Transverse colon (tissue), 4 donors: ENCODE measurements around the gene SSPN. TPM values are rescaled to one million over a fixed set of nuclear protein-coding genes. Genes with fewer than 3 reads are reported as not detected.

Experiments
- DNase-seq: peaks from one replicate; pipeline ENCODE4 v3.0.0-alpha.2; 2019
- H3K27ac ChIP-seq, 4 donors: fragments of 200-600 bp; sonication (generic); 2 replicates each; pipeline ENCODE4 v1.5.1; 2016 to 2018; ENCODE audit warnings: inconsistent platforms in 4 of 4
- H3K27me3 ChIP-seq: fragments of 200-600 bp; sonication (generic); 2 replicates; pipeline ENCODE4 v1.5.1; 2017; ENCODE audit warnings: inconsistent platforms
- H3K36me3 ChIP-seq, 4 donors: fragments of 200-600 bp; sonication (generic); 2 replicates each; pipeline ENCODE4 v1.5.1; 2017 to 2019; ENCODE audit warnings: inconsistent platforms in 4 of 4
- H3K4me1 ChIP-seq, 4 donors: fragments of 200-600 bp; sonication (generic); 2 replicates each; pipeline ENCODE4 v1.5.1; 2017 to 2020; ENCODE audit warnings: inconsistent platforms in 4 of 4
- H3K4me3 ChIP-seq, 4 donors: fragments of 200-600 bp; sonication (generic); 1 replicate in 1 of 4; 2 replicates in 3 of 4; pipeline versions ENCODE4 v1.5.1 to v1.6.1; 2017 to 2019; ENCODE audit warnings: inconsistent platforms in 4 of 4
- H3K9me3 ChIP-seq, 2 donors: fragments of 200-600 bp; sonication (generic); 2 replicates each; pipeline ENCODE4 v1.5.1; 2017 to 2019; ENCODE audit warnings: inconsistent platforms in 2 of 2
- CTCF ChIP-seq, 5 experiments: fragments of 200-600 bp in 3 of 5; fragments of 450-650 bp in 2 of 5; sonication (generic) in 3 of 5; IDR thresholded peaks; 1 replicate in 2 of 5; 2 replicates in 3 of 5; pipeline ENCODE4 v1.5.1; 2016 to 2017; ENCODE audit warnings: antibody characterized with exemption in 5 of 5, inconsistent platforms in 3 of 5, mild to moderate bottlenecking in 2 of 5, moderate library complexity in 1 of 5
- EP300 ChIP-seq: sonication (generic); formaldehyde crosslinking; IDR thresholded peaks from one replicate; pipeline ENCODE4 v1.6.1; 2017; ENCODE audit warnings: antibody characterized with exemption, low read depth
- POLR2A ChIP-seq: fragments of 450-650 bp; IDR thresholded peaks from one replicate; pipeline ENCODE4 v1.6.1; 2016; ENCODE audit warnings: antibody characterized with exemption, mild to moderate bottlenecking, moderate library complexity
- POLR2AphosphoS5 ChIP-seq, 3 donors: sonication (generic); formaldehyde crosslinking; IDR thresholded peaks; one replicate each; pipeline ENCODE4 v1.6.1; 2016; ENCODE audit warnings: antibody characterized with exemption in 3 of 3
- WGBS, 2 donors: methylation state at CpG; one replicate each; pipeline ENCODE4 v1.1.5; 2018; ENCODE audit warnings: low coverage in 1 of 2; 5-methylcytosine and 5-hydroxymethylcytosine counted together
- in situ Hi-C, 4 donors: fragments of 200-750 bp; cut with MboI; loops; one replicate each; pipeline versions ENCODE4 v1.15.0 to v1.15.1; 2017; ENCODE audit warnings: low sequenced_read_pairs in 3 of 4, low pct_ligation_motif_present in 1 of 4, low pct_unique_long_range_greater_than_20kb in 1 of 4
- intact Hi-C: fragments of 100-400 bp; cut with DNase I; formaldehyde crosslinking; loops from one replicate; pipeline ENCODE4 v1.15.1; 2023; ENCODE audit warnings: low total_unique reads
- total RNA-seq, 4 donors: library from RNA; depleted of rRNA; stranded (reverse); fragments of >200 nt; gene quantifications; one replicate each; pipeline ENCODE4 v1.1.0, GENCODE V29; 2016

Gene SSPN
- total RNA-seq, 4 donors from 2014 or later = 4.5 to 103 (median 15.0) TPM

GRCh38 chr12:26158078-26158764, 37.2 kb upstream of the SSPN start:
- WGBS, 2 donors = 67 to 100% methylated on average over 1 to 3 of the region's 3 CpGs
- Histone ChIP-seq H3K36me3 (no peaks in the 10 kb centered on the region), H3K27ac (peak overlapping the region in 1 of 4 donors; percentile 35), H3K27me3 (no peaks in the 10 kb centered on the region), H3K9me3 (no peaks in the 10 kb centered on the region), H3K4me1 (peaks cover 0 to 23% (median 4%) of the 10 kb centered on the region in 4 donors), H3K4me3 (no peak overlapping the region)
- no peak for TF ChIP-seq EP300
- no peak for TF ChIP-seq CTCF (IDR thresholded peaks at IDR 0.05)
- no peak for TF ChIP-seq POLR2AphosphoS5 (IDR thresholded peaks at IDR 0.05)
- TF ChIP-seq POLR2A = no peak
- in situ Hi-C loops = no loop called here
- intact Hi-C loops = no loop called here
- no peak for DNase-seq

- Histone ChIP-seq H3K27ac (no peak overlapping the region), H3K36me3 (no peaks in the 10 kb centered on the region), H3K4me1 (peaks cover 0 to 11% (median 4%) of the 10 kb centered on the region in 4 donors), H3K4me3 (no peak overlapping the region), H3K27me3 (no peaks in the 10 kb centered on the region), H3K9me3 (no peaks in the 10 kb centered on the region)
- WGBS, 2 donors = 64 to 81% methylated on average over 1 of the region's 1 CpG
- TF ChIP-seq EP300 = no peak
- TF ChIP-seq POLR2AphosphoS5 (IDR thresholded peaks at IDR 0.05) = no peak
- no peak for TF ChIP-seq CTCF (IDR thresholded peaks at IDR 0.05)
- TF ChIP-seq POLR2A = no peak
- no peak for DNase-seq
- intact Hi-C loops = no loop called here
- in situ Hi-C loops = no loop called here
These were observed 33.2 kb upstream of the SSPN start for GRCh38 chr12:26162174-26162573.

- Histone ChIP-seq H3K9me3 (no peaks in the 10 kb centered on the region), H3K27ac (no peak overlapping the region), H3K4me1 (peaks cover 0 to 3% (median under 1%) of the 10 kb centered on the region in 4 donors), H3K36me3 (no peaks in the 10 kb centered on the region), H3K27me3 (no peaks in the 10 kb centered on the region), H3K4me3 (no peak overlapping the region)
- WGBS, 2 donors = 69 to 75% methylated on average over 4 of the region's 4 CpGs
- in situ Hi-C loops (no loop called here), intact Hi-C loops (no loop called here)
- TF ChIP-seq CTCF (IDR thresholded peaks at IDR 0.05) (no peak), POLR2A (no peak), POLR2AphosphoS5 (IDR thresholded peaks at IDR 0.05) (no peak), EP300 (no peak)
- no peak for DNase-seq
These were observed 32.5 kb upstream of the SSPN start for GRCh38 chr12:26162905-26163304.

- TF ChIP-seq EP300 (no peak), CTCF (IDR thresholded peaks at IDR 0.05) (no peak), POLR2A (no peak), POLR2AphosphoS5 (IDR thresholded peaks at IDR 0.05) (no peak)
- intact Hi-C loops (no loop called here), in situ Hi-C loops (no loop called here)
- no peak for DNase-seq
- no peaks in the 10 kb centered on the region for H3K4me1 ChIP-seq
- WGBS, 2 donors = 62 to 79% methylated on average over 3 of the region's 3 CpGs
- H3K9me3 ChIP-seq = no peaks in the 10 kb centered on the region
- H3K27me3 ChIP-seq = no peaks in the 10 kb centered on the region
- no peak overlapping the region for H3K4me3 ChIP-seq
- H3K27ac ChIP-seq = no peak overlapping the region
- H3K36me3 ChIP-seq = no peaks in the 10 kb centered on the region
These were observed 31.3 kb upstream of the SSPN start for GRCh38 chr12:26164118-26164517.
